ENCODE measurements around the gene COQ10B.

GRCh38 chr2:197515315-197515738 lies 62.0 kb downstream of the COQ10B start:
- TF ChIP-seq, protein P1, sequence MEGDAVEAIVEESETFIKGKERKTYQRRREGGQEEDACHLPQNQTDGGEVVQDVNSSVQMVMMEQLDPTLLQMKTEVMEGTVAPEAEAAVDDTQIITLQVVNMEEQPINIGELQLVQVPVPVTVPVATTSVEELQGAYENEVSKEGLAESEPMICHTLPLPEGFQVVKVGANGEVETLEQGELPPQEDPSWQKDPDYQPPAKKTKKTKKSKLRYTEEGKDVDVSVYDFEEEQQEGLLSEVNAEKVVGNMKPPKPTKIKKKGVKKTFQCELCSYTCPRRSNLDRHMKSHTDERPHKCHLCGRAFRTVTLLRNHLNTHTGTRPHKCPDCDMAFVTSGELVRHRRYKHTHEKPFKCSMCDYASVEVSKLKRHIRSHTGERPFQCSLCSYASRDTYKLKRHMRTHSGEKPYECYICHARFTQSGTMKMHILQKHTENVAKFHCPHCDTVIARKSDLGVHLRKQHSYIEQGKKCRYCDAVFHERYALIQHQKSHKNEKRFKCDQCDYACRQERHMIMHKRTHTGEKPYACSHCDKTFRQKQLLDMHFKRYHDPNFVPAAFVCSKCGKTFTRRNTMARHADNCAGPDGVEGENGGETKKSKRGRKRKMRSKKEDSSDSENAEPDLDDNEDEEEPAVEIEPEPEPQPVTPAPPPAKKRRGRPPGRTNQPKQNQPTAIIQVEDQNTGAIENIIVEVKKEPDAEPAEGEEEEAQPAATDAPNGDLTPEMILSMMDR (IDR thresholded peaks at IDR 0.05) = no peak
- TF ChIP-seq POLR2A (IDR thresholded peaks at IDR 0.05) = no peak
